ENCODE measurements around the gene ADGRE1. TPM values are rescaled to one million over a fixed set of nuclear protein-coding genes. Genes with fewer than 3 reads are reported as not detected.

The ADGRE1 gene
- polyA plus RNA-seq, 2 donors, result 0.06 TPM; not detected in 1

DNA sequence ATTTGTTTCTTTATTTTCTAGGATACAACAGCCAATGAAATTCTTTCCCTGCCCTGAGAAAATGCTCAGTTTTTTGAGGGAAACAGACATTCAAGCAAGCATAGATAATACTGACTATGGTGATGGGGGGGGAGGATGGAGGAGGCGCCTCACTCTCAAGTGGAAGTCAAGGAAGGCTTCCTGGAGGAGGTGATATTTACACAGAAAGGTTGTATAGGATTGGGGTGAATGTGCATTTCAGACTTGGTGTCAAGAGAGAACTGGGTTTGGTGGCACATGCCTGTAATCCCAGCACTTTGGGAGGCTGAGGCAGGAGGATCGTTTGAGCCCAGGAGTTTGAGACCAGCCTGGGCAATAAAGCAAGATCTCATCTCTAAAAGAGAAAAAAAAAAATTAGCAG, 12.2 kb upstream of the ADGRE1 start:
- Histone ChIP-seq H3K9me3 (ENCODE audit: control insufficient read depth in 2 of 2, insufficient read depth in 1 of 2, low read depth in 1 of 2, low read length in 1 of 2) (peaks cover 0 to 5% of the 10 kb centered on the region in 2 donors), H3K4me3 (ENCODE audit: low read depth in 1 of 2, low read length in 2 of 2) (no peak overlapping the region), H3K27me3 (ENCODE audit: control insufficient read depth in 1 of 2, insufficient read depth in 2 of 2, low read length in 2 of 2) (no peaks in the 10 kb centered on the region), H3K4me1 (ENCODE audit: control insufficient read depth in 2 of 2, insufficient read depth in 2 of 2, low read length in 1 of 2) (no peaks in the 10 kb centered on the region), H3K27ac (ENCODE audit: low read depth in 2 of 2, low read length in 1 of 2) (no peak overlapping the region), H3K36me3 (ENCODE audit: control insufficient read depth in 2 of 2, insufficient read depth in 2 of 2, low read length in 1 of 2) (no peaks in the 10 kb centered on the region)
- WGBS, 2 donors, result 81 to 88% methylated on average over 2 of the region's 2 CpGs

DNA sequence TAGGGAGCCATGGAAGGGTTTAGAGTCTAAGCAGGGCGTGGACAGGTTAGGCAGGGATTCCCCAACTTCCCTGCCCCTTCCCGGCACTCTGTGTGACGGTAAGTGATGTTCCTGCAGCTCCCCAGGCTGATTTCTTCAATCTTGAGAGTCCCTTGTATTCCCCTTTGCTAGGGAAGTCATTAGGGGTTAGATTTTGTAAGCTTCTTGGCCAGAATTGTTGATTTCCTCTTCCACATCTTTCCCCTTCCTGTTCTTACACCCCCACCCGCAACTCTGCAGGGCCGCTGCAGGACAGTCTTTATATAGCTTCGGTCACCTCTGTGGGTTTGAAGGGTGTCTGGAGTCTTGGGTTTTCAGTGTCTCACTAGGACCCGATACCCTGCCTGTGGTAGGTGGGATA, 10.6 kb upstream of the ADGRE1 start:
- Histone ChIP-seq H3K27me3 (ENCODE audit: control insufficient read depth in 1 of 2, insufficient read depth in 2 of 2, low read length in 2 of 2) (no peaks in the 10 kb centered on the region), H3K9me3 (ENCODE audit: control insufficient read depth in 2 of 2, insufficient read depth in 1 of 2, low read depth in 1 of 2, low read length in 1 of 2) (peaks cover 0 to 5% of the 10 kb centered on the region in 2 donors), H3K4me3 (ENCODE audit: low read depth in 1 of 2, low read length in 2 of 2) (no peak overlapping the region), H3K36me3 (ENCODE audit: control insufficient read depth in 2 of 2, insufficient read depth in 2 of 2, low read length in 1 of 2) (no peaks in the 10 kb centered on the region), H3K4me1 (ENCODE audit: control insufficient read depth in 2 of 2, insufficient read depth in 2 of 2, low read length in 1 of 2) (no peaks in the 10 kb centered on the region), H3K27ac (ENCODE audit: low read depth in 2 of 2, low read length in 1 of 2) (no peak overlapping the region)
- WGBS, 2 donors, result 52 to 70% methylated on average over 7 of the region's 7 CpGs

DNA sequence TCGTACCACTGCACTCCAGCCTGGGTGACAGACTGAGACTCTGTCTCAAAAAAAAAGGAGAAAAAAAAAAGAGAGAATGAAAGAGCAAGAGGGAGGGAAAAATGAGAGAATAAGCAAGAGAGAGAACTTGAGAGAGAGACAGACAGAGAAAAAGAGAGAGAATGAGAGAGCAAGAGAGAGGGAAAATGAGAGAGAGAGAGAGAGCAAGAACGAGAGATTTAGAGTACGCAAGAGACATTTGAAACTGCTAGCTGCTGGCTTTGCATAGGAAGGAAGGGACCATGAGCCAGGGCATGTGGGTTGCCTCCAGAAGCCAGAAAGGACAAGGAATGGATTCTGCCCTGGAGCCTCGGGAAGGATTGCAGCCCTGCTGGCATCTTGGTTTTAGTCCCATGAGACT, 9.6 kb upstream of the ADGRE1 start:
- H3K4me3 ChIP-seq (ENCODE audit: low read depth in 1 of 2, low read length in 2 of 2), result no peak overlapping the region
- no peak overlapping the region for H3K27ac ChIP-seq (ENCODE audit: low read depth in 2 of 2, low read length in 1 of 2)
- 85 to 87% methylated on average over 4 of the region's 4 CpGs for WGBS, 2 donors
- no peaks in the 10 kb centered on the region for H3K4me1 ChIP-seq (ENCODE audit: control insufficient read depth in 2 of 2, insufficient read depth in 2 of 2, low read length in 1 of 2)
- H3K9me3 ChIP-seq (ENCODE audit: control insufficient read depth in 2 of 2, insufficient read depth in 1 of 2, low read depth in 1 of 2, low read length in 1 of 2), result peaks cover 0 to 5% of the 10 kb centered on the region in 2 donors
- H3K27me3 ChIP-seq (ENCODE audit: control insufficient read depth in 1 of 2, insufficient read depth in 2 of 2, low read length in 2 of 2), result no peaks in the 10 kb centered on the region
- no peaks in the 10 kb centered on the region for H3K36me3 ChIP-seq (ENCODE audit: control insufficient read depth in 2 of 2, insufficient read depth in 2 of 2, low read length in 1 of 2)

DNA sequence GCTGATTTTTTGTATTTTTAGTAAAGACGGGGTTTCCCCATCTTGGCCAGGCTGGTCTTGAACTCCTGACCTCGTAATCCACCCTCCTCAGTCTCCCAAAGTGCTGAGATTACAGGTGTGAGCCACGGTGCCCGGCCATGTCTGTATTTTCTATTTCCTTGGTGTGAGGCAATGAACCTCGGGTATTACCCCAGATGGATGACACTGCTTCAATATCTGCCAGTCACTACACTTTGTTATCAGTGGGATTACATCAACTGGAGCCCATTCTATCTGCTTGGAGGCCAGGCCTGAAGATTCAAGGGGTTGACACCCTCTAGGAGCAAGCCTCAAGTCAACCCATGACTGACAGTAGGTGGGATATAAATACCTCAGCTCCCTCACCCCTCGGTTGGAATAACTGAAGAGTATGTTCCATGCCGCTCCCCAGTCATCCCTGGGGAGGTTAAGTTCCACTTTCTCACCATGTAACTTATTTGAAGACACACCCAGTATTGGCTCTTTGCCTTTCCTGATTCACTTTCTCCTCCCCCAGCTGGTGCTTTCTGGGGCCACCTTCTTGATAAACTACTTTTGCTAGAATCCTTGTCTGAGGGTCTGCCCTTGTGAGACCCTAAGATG, 992 bp upstream of the ADGRE1 start:
- Histone ChIP-seq H3K4me1 (ENCODE audit: control insufficient read depth in 2 of 2, insufficient read depth in 2 of 2, low read length in 1 of 2) (no peaks in the 10 kb centered on the region), H3K4me3 (ENCODE audit: low read depth in 1 of 2, low read length in 2 of 2) (no peak overlapping the region), H3K9me3 (ENCODE audit: control insufficient read depth in 2 of 2, insufficient read depth in 1 of 2, low read depth in 1 of 2, low read length in 1 of 2) (no peaks in the 10 kb centered on the region), H3K27me3 (ENCODE audit: control insufficient read depth in 1 of 2, insufficient read depth in 2 of 2, low read length in 2 of 2) (peaks cover 0 to 2% of the 10 kb centered on the region in 2 donors), H3K27ac (ENCODE audit: low read depth in 2 of 2, low read length in 1 of 2) (no peak overlapping the region), H3K36me3 (ENCODE audit: control insufficient read depth in 2 of 2, insufficient read depth in 2 of 2, low read length in 1 of 2) (no peaks in the 10 kb centered on the region)
- 75 to 78% methylated on average over 7 of the region's 7 CpGs for WGBS, 2 donors

DNA sequence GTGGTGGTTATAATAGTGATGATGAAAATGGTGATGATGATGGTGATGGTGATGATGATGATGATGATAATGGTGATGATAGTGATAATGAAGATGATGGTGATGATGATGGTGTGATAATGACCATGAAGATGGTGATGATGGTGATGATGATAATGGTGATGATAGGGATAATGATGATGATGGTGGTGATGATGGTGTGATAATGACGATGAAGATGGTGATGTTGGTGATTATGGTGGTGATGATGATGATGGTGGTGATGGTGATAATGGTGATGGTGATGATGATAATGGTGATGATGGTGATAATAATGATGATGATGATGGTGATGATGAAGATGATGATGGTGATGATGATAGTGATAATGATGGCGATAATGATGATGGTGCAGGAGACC, 1.6 kb downstream of the ADGRE1 start:
- H3K4me1 ChIP-seq (ENCODE audit: control insufficient read depth in 2 of 2, insufficient read depth in 2 of 2, low read length in 1 of 2), result no peaks in the 10 kb centered on the region
- no peaks in the 10 kb centered on the region for H3K36me3 ChIP-seq (ENCODE audit: control insufficient read depth in 2 of 2, insufficient read depth in 2 of 2, low read length in 1 of 2)
- H3K9me3 ChIP-seq (ENCODE audit: control insufficient read depth in 2 of 2, insufficient read depth in 1 of 2, low read depth in 1 of 2, low read length in 1 of 2), result no peaks in the 10 kb centered on the region
- no peak overlapping the region for H3K27ac ChIP-seq (ENCODE audit: low read depth in 2 of 2, low read length in 1 of 2)
- H3K27me3 ChIP-seq (ENCODE audit: control insufficient read depth in 1 of 2, insufficient read depth in 2 of 2, low read length in 2 of 2), result peaks cover 0 to 2% of the 10 kb centered on the region in 2 donors
- no peak overlapping the region for H3K4me3 ChIP-seq (ENCODE audit: low read depth in 1 of 2, low read length in 2 of 2)
- WGBS, 2 donors, result 88 to 91% methylated on average over 2 of the region's 2 CpGs

DNA sequence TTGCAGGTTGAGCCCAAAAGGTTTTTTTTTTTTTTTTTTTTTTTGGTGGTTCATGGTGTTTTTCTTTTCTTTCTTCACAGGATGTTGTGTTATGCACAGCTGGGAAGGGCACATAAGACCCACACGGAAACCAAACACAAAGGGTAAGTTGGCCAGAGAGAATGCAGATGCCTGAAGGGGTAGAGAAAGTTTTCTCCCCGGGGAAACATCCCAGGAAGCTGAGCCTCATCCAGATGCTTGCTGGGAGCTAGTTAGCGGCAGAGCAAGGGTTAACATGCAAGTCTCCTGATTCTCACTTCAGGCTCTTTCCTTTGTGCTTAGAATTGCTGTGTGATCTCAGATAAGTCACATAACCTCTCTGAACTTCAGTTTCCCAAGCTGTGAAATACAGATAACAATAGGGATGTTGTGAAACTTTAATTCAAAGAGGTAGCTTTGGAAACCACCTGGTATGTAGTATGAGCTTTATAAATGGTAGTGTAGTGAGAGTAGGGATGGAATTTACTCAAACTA, 3.1 kb downstream of the ADGRE1 start:
- H3K27ac ChIP-seq (ENCODE audit: low read depth in 2 of 2, low read length in 1 of 2), result no peak overlapping the region
- peaks cover 0 to 2% of the 10 kb centered on the region in 2 donors for H3K27me3 ChIP-seq (ENCODE audit: control insufficient read depth in 1 of 2, insufficient read depth in 2 of 2, low read length in 2 of 2)
- WGBS, 2 donors, result 42 to 47% methylated on average over 3 of the region's 3 CpGs
- H3K9me3 ChIP-seq (ENCODE audit: control insufficient read depth in 2 of 2, insufficient read depth in 1 of 2, low read depth in 1 of 2, low read length in 1 of 2), result peaks cover 0 to 6% of the 10 kb centered on the region in 2 donors
- H3K36me3 ChIP-seq (ENCODE audit: control insufficient read depth in 2 of 2, insufficient read depth in 2 of 2, low read length in 1 of 2), result no peaks in the 10 kb centered on the region
- H3K4me3 ChIP-seq (ENCODE audit: low read depth in 1 of 2, low read length in 2 of 2), result no peak overlapping the region
- no peaks in the 10 kb centered on the region for H3K4me1 ChIP-seq (ENCODE audit: control insufficient read depth in 2 of 2, insufficient read depth in 2 of 2, low read length in 1 of 2)

DNA sequence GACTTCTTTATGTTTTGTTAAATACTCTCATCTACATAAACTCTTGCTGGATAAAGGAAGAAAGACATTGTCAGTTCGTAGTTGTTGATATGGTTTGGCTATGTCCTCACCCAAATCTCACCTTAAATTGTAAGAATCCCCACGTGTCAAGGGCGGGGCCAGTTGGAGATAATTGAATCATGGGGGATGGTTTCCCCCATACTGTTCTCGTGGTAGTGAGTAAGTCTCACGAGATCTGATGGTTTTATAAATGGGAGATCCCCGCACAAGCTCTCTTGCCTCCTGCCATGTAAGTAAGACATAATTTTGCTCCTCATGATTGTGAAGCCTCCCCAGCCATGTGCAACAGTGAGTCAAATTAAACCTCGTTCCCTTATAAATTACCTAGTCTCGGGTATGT, 3.6 kb downstream of the ADGRE1 start:
- H3K4me1 ChIP-seq (ENCODE audit: control insufficient read depth in 2 of 2, insufficient read depth in 2 of 2, low read length in 1 of 2), result no peaks in the 10 kb centered on the region
- peaks cover 0 to 7% of the 10 kb centered on the region in 2 donors for H3K9me3 ChIP-seq (ENCODE audit: control insufficient read depth in 2 of 2, insufficient read depth in 1 of 2, low read depth in 1 of 2, low read length in 1 of 2)
- peaks cover 0 to 2% of the 10 kb centered on the region in 2 donors for H3K27me3 ChIP-seq (ENCODE audit: control insufficient read depth in 1 of 2, insufficient read depth in 2 of 2, low read length in 2 of 2)
- H3K27ac ChIP-seq (ENCODE audit: low read depth in 2 of 2, low read length in 1 of 2), result no peak overlapping the region
- WGBS, 2 donors, result 58 to 62% methylated on average over 8 of the region's 8 CpGs
- no peak overlapping the region for H3K4me3 ChIP-seq (ENCODE audit: low read depth in 1 of 2, low read length in 2 of 2)
- H3K36me3 ChIP-seq (ENCODE audit: control insufficient read depth in 2 of 2, insufficient read depth in 2 of 2, low read length in 1 of 2), result no peaks in the 10 kb centered on the region

DNA sequence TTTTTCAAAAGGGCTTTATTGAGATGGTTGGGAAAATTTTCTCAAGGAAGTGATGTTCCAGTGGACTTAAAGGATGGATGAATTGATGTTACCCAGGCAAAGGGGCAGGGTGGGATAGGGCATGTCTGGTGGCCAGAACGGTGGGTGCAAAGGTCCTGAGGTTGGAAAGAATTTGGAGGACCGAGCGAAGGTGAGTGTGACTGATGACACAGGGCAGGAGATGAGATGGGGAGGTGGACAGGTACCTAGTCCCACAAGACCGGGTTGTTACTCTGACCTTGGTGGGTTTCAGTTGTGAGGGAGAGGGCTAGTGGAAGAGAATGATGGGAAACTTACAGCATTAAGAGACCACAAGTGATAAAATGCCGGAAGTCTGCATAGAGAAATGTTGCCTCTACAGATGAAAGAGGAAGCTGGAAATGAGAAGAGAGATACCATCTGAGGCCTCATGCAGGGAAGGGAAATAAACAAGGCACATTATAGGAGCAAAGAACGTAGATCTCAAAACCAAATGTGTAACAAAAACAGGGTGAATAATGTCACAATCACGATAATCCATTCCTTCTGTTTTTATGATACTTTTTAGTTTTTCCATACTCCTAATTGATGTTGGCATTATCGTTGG, 4.5 kb downstream of the ADGRE1 start:
- Histone ChIP-seq H3K36me3 (ENCODE audit: control insufficient read depth in 2 of 2, insufficient read depth in 2 of 2, low read length in 1 of 2) (no peaks in the 10 kb centered on the region), H3K4me3 (ENCODE audit: low read depth in 1 of 2, low read length in 2 of 2) (no peak overlapping the region), H3K27me3 (ENCODE audit: control insufficient read depth in 1 of 2, insufficient read depth in 2 of 2, low read length in 2 of 2) (peaks cover 0 to 2% of the 10 kb centered on the region in 2 donors), H3K9me3 (ENCODE audit: control insufficient read depth in 2 of 2, insufficient read depth in 1 of 2, low read depth in 1 of 2, low read length in 1 of 2) (peaks cover 0 to 7% of the 10 kb centered on the region in 2 donors), H3K4me1 (ENCODE audit: control insufficient read depth in 2 of 2, insufficient read depth in 2 of 2, low read length in 1 of 2) (no peaks in the 10 kb centered on the region), H3K27ac (ENCODE audit: low read depth in 2 of 2, low read length in 1 of 2) (no peak overlapping the region)
- WGBS, 2 donors, result 66 to 73% methylated on average over 8 of the region's 8 CpGs

DNA sequence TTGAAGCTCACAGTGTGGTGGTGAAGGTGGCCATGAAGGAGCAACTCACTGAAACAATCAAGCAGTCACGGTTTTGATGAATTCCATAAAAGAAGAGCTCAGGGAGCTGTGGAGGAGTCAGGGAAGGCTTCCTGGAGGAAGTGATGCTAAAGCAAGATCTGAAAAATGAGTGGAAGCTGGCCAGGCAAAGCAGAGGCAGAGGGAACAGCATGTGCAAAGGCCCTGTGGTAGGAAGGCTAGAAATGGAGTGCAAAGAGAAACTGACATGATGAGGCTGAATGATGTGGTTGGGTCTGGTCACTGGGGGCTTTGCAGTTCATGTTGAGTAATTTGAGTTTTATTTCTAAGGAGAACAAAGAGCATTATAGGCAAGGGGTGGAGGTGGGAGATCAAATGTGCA, 6.9 kb downstream of the ADGRE1 start:
- Histone ChIP-seq H3K4me1 (ENCODE audit: control insufficient read depth in 2 of 2, insufficient read depth in 2 of 2, low read length in 1 of 2) (no peaks in the 10 kb centered on the region), H3K9me3 (ENCODE audit: control insufficient read depth in 2 of 2, insufficient read depth in 1 of 2, low read depth in 1 of 2, low read length in 1 of 2) (peaks cover 2 to 9% of the 10 kb centered on the region in 2 donors), H3K27me3 (ENCODE audit: control insufficient read depth in 1 of 2, insufficient read depth in 2 of 2, low read length in 2 of 2) (no peaks in the 10 kb centered on the region), H3K27ac (ENCODE audit: low read depth in 2 of 2, low read length in 1 of 2) (no peak overlapping the region), H3K36me3 (ENCODE audit: control insufficient read depth in 2 of 2, insufficient read depth in 2 of 2, low read length in 1 of 2) (no peaks in the 10 kb centered on the region), H3K4me3 (ENCODE audit: low read depth in 1 of 2, low read length in 2 of 2) (no peak overlapping the region)
- 86 to 87% methylated on average over 1 of the region's 1 CpG for WGBS, 2 donors

DNA sequence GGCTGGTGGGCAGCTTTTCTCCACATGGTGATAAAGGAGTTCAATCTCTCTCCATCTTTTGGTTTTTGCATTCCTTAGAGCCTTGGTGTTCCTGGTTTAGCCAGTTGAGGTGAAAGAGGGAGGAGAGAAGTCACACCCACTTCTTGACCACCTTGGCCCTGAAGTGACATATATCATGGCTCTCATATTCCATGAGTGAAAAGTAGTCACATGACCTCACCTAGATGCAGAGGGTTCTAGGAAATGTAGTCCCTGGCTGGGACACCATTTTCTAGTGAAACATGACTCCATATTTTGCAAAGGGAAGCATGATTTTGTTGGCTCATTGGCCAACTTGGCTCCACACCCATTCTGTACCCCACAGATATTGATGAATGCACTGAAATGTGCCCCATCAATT, 16.1 kb downstream of the ADGRE1 start:
- no peaks in the 10 kb centered on the region for H3K27me3 ChIP-seq (ENCODE audit: control insufficient read depth in 1 of 2, insufficient read depth in 2 of 2, low read length in 2 of 2)
- H3K4me3 ChIP-seq (ENCODE audit: low read depth in 1 of 2, low read length in 2 of 2), result no peak overlapping the region
- peaks cover under 1 to 10% of the 10 kb centered on the region in 2 donors for H3K9me3 ChIP-seq (ENCODE audit: control insufficient read depth in 2 of 2, insufficient read depth in 1 of 2, low read depth in 1 of 2, low read length in 1 of 2)
- H3K36me3 ChIP-seq (ENCODE audit: control insufficient read depth in 2 of 2, insufficient read depth in 2 of 2, low read length in 1 of 2), result no peaks in the 10 kb centered on the region
- H3K4me1 ChIP-seq (ENCODE audit: control insufficient read depth in 2 of 2, insufficient read depth in 2 of 2, low read length in 1 of 2), result no peaks in the 10 kb centered on the region
- no peak overlapping the region for H3K27ac ChIP-seq (ENCODE audit: low read depth in 2 of 2, low read length in 1 of 2)
